ENCODE data around the gene DENND1A.

Gene DENND1A

DNA sequence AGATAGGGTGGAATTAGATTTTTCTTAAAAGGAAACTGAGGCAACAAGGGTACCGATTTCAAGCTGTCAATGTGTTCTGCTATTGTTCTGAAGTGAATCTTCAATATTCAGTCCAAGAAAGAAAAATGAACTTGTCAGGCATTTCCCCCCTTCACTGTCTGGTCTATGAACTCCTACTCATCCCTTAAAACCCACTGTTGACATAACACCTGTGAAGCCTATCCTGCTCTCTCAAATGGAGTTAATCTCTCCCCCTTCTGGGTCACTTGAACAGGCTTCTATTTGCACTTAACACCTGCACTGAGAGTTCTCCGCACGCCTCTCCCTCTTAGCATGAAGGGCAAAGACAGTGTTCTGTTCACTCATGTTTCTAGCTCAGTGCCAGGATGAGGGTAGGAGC, 429.6 kb downstream of the DENND1A start:
- no peak for TF ChIP-seq CTCF (IDR thresholded peaks at IDR 0.05; ENCODE audit: low read depth, low read length)
- no peak for DNase-seq (ENCODE audit: extremely low read depth, low read depth)

DNA sequence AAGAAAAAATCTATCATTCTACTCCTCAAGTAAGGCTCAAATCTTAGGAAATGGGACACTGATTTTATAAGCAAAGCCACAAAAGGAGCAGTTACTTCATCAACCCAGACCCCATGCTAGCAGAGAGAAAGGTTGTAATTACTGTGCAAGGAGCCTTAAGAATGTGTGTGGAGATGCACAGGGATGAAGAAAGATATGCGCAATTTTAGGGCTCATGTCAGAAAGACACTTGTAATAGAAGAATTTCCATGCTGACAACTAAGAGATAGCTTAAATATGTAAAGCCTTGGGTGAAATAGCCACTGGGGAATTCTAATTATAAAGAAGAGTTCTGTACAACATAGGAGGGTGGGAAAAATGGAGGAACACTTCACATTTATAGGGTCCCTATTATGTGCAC, 432.1 kb downstream of the DENND1A start:
- no peak for DNase-seq (ENCODE audit: extremely low read depth, low read depth)

GRCh38 chr9:123495731-123496130, 434.2 kb downstream of the DENND1A start:
- no peak for TF ChIP-seq CTCF (IDR thresholded peaks at IDR 0.05; ENCODE audit: low read depth, low read length)
- DNase-seq (ENCODE audit: extremely low read depth, low read depth): no peak

More for the DNA sequence above, 432.1 kb downstream of the DENND1A start:
- TF ChIP-seq CTCF (IDR thresholded peaks at IDR 0.05; ENCODE audit: low read depth, low read length): no peak

GRCh38 chr9:123493627-123494026, 436.3 kb downstream of the DENND1A start:
- TF ChIP-seq CTCF (IDR thresholded peaks at IDR 0.05; ENCODE audit: low read depth, low read length): no peak
- no peak for DNase-seq (ENCODE audit: extremely low read depth, low read depth)

DNA sequence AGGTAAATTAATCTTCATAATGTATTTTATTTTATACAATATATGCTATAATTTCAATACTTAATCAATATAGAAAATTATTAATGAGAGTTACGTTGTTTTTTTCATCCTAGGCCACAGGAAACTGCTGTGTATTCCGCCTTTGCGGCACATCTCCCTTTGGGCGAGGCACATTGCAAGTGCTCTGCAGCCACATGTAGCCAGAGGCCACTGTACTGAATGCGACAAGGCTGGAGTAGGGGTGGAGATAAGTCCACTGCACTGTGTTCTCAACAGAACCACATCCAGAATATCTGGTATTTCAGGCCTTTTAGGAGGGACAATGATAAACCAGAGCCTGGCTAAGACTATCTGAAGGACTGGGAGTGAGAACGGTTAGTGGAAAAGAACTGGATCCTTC, 439.2 kb downstream of the DENND1A start:
- DNase-seq (ENCODE audit: extremely low read depth, low read depth): no peak
- TF ChIP-seq CTCF (IDR thresholded peaks at IDR 0.05; ENCODE audit: low read depth, low read length): no peak

- no peak for TF ChIP-seq CTCF (IDR thresholded peaks at IDR 0.05; ENCODE audit: low read depth, low read length)
These were observed 441.1 kb downstream of the DENND1A start for GRCh38 chr9:123488722-123489321.

GRCh38 chr9:123487944-123488548, 441.9 kb downstream of the DENND1A start:
- no peak for TF ChIP-seq CTCF (IDR thresholded peaks at IDR 0.05; ENCODE audit: low read depth, low read length)
- DNase-seq (ENCODE audit: extremely low read depth, low read depth): no peak

More at GRCh38 chr9:123488722-123489321, 441.1 kb downstream of the DENND1A start:
- no peak for DNase-seq (ENCODE audit: extremely low read depth, low read depth)
